Sigmoid colon (tissue), 7 donors: ENCODE data around the gene FLNB. TPM values are rescaled to one million over a fixed set of nuclear protein-coding genes. Genes with fewer than 3 reads are reported as not detected.

ENCODE experiments used
- DNase-seq: peaks from one replicate; pipeline ENCODE4 v3.0.0-alpha.2; 2019
- H3K27ac ChIP-seq, 4 donors: fragments of 200-600 bp; sonication (generic); one replicate each; pipeline ENCODE4 v1.5.1; 2016 to 2019; ENCODE audit warnings: mild to moderate bottlenecking in 1 of 4
- H3K27me3 ChIP-seq, 3 donors: fragments of 200-600 bp; sonication (generic); one replicate each; pipeline ENCODE4 v1.5.1; 2019; ENCODE audit warnings: mild to moderate bottlenecking in 1 of 3
- H3K36me3 ChIP-seq, 4 donors: fragments of 200-600 bp; sonication (generic); one replicate each; pipeline ENCODE4 v1.5.1; 2016 to 2019
- H3K4me1 ChIP-seq, 4 donors: fragments of 200-600 bp; sonication (generic); one replicate each; pipeline ENCODE4 v1.5.1; 2017 to 2019
- H3K4me3 ChIP-seq, 4 donors: fragments of 200-600 bp; sonication (generic); one replicate each; pipeline ENCODE4 v1.5.1; 2017 to 2019; ENCODE audit warnings: mild to moderate bottlenecking in 2 of 4, moderate library complexity in 1 of 4
- H3K9me3 ChIP-seq, 4 donors: fragments of 200-600 bp in 3 of 4; sonication (generic) in 3 of 4; one replicate each; pipeline versions ENCODE4 v1.5.1 to v1.6.1; 2013 to 2019
- EP300 ChIP-seq, 4 donors: sonication (generic); formaldehyde crosslinking; IDR thresholded peaks; one replicate each; pipeline ENCODE4 v1.6.1; 2017; ENCODE audit warnings: antibody characterized with exemption in 4 of 4
- POLR2A ChIP-seq, 2 donors: fragments of 450-650 bp; IDR thresholded peaks; one replicate each; pipeline ENCODE4 v1.6.1; 2016; ENCODE audit warnings: antibody characterized with exemption in 2 of 2, mild to moderate bottlenecking in 2 of 2, moderate library complexity in 2 of 2
- POLR2AphosphoS5 ChIP-seq, 4 donors: sonication (generic); formaldehyde crosslinking; IDR thresholded peaks; one replicate each; pipeline ENCODE4 v1.6.1; 2017; ENCODE audit warnings: antibody characterized with exemption in 4 of 4
- WGBS, 2 donors: extraction: QIAGEN DNeasy Blood & Tissue Kit; methylation state at CpG; one replicate each; pipeline ENCODE4 v1.1.7; 2013; 5-methylcytosine and 5-hydroxymethylcytosine counted together
- intact Hi-C: fragments of 100-400 bp; cut with DNase I; formaldehyde crosslinking; loops from one replicate; pipeline ENCODE4 v1.15.1; 2023
- polyA plus RNA-seq, 3 donors: library from polyadenylated mRNA; stranded (reverse); fragments of 200-250 nt; gene quantifications; one replicate each; pipeline ENCODE4 v1.2.3, GENCODE V29; 2013
- total RNA-seq, 4 donors: library from RNA; depleted of rRNA; stranded (reverse); fragments of >200 nt; gene quantifications; one replicate each; pipeline ENCODE4 v1.1.0, GENCODE V29; 2016
- TF ChIP-seq, protein P1 (sequence below), 4 experiments: fragments of 450-650 bp in 3 of 4; fragments of 200-600 bp in 1 of 4; IDR thresholded peaks; one replicate each; pipeline ENCODE4 v1.5.1; 2016 to 2019; ENCODE audit warnings: antibody characterized with exemption in 4 of 4, mild to moderate bottlenecking in 3 of 4, moderate library complexity in 2 of 4
- donor health status: healthy with polysubstance abuse.
- donor health status: Bipolar disorder and iron deficiency.
- donor health status: healthy.

FLNB gene
- total and polyA plus RNA-seq, 7 donors = 51.7 to 277 (median 109) TPM

DNA sequence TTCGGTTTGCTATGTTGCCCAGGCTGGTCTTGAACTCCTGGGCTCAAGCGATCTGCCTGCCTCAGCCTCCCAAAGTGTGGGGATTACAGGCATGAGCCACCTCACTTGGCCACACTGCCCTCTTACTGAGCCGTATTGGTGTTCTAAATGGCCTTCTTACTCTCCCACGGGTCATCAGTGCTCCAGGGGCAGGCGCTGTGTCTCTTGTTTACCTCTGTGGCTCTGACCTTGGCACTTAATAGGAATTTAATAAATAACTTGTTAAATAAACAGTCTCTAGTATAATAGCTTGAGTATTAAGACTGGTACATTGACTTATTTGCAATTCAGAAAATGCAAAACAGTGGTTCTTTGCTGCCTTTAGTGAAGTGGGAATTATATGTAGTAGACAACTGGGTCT, 13.7 kb downstream of the FLNB start:
- TF ChIP-seq EP300 (IDR thresholded peaks at IDR 0.05) = no peak
- TF ChIP-seq, protein P1, sequence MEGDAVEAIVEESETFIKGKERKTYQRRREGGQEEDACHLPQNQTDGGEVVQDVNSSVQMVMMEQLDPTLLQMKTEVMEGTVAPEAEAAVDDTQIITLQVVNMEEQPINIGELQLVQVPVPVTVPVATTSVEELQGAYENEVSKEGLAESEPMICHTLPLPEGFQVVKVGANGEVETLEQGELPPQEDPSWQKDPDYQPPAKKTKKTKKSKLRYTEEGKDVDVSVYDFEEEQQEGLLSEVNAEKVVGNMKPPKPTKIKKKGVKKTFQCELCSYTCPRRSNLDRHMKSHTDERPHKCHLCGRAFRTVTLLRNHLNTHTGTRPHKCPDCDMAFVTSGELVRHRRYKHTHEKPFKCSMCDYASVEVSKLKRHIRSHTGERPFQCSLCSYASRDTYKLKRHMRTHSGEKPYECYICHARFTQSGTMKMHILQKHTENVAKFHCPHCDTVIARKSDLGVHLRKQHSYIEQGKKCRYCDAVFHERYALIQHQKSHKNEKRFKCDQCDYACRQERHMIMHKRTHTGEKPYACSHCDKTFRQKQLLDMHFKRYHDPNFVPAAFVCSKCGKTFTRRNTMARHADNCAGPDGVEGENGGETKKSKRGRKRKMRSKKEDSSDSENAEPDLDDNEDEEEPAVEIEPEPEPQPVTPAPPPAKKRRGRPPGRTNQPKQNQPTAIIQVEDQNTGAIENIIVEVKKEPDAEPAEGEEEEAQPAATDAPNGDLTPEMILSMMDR (IDR thresholded peaks at IDR 0.05) = no peak
- intact Hi-C loops = loop anchor here (5.0 kb wide), 1 partner anchor 40 kb away; no protein-coding TSS in a partner anchor
- H3K4me1 ChIP-seq = peaks cover 0 to 98% (median 89%) of the 10 kb centered on the region in 4 donors
- H3K36me3 ChIP-seq = no peaks in the 10 kb centered on the region
- peak overlapping the region; percentile 86 to 93 (median 88) for H3K27ac ChIP-seq
- H3K4me3 ChIP-seq = no peak overlapping the region
- DNase-seq = no peak
- H3K9me3 ChIP-seq = no peaks in the 10 kb centered on the region
- H3K27me3 ChIP-seq = no peaks in the 10 kb centered on the region
- WGBS, 2 donors = 81 to 85% methylated on average over 5 of the region's 5 CpGs

DNA sequence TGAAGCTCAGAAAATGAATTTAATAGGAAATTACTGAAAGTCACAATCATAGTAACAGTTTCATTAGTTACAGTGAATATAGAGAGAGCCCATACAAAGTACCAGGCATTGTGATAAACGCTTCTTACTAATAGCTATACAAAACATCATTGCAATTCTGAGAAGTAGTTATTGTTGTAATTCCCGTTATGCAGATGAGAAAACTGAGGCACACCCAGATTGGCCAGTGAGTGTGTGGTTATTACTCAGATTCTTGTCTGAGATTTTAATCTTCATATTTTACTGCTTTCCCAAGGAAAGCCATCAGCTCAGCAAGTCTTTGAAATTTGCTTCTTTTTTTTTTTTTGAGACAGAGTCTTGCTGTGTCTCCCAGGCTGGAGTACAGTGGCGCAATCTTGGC, 14.3 kb downstream of the FLNB start:
- no peaks in the 10 kb centered on the region for H3K27me3 ChIP-seq
- 83 to 89% methylated on average over 3 of the region's 3 CpGs for WGBS, 2 donors
- no peak for DNase-seq
- peaks cover 0 to 98% (median 87%) of the 10 kb centered on the region in 4 donors for H3K4me1 ChIP-seq
- no peaks in the 10 kb centered on the region for H3K9me3 ChIP-seq
- intact Hi-C loops = loop anchor here (5.0 kb wide), 1 partner anchor 40 kb away; no protein-coding TSS in a partner anchor
- H3K36me3 ChIP-seq = no peaks in the 10 kb centered on the region
- H3K27ac ChIP-seq = peak overlapping the region; percentile 86 to 93 (median 88)
- TF ChIP-seq, protein P1 (IDR thresholded peaks at IDR 0.05) = no peak
- no peak for TF ChIP-seq POLR2A (IDR thresholded peaks at IDR 0.05)
- TF ChIP-seq EP300 (IDR thresholded peaks at IDR 0.05) = no peak
- no peak for TF ChIP-seq POLR2AphosphoS5 (IDR thresholded peaks at IDR 0.05)
- H3K4me3 ChIP-seq = no peak overlapping the region

GRCh38 chr3:58023531-58023930, 15.3 kb downstream of the FLNB start:
- Histone ChIP-seq H3K4me1 (peaks cover 0 to 91% (median 77%) of the 10 kb centered on the region in 4 donors), H3K27me3 (no peaks in the 10 kb centered on the region), H3K9me3 (no peaks in the 10 kb centered on the region), H3K4me3 (no peak overlapping the region), H3K27ac (peak overlapping the region; percentile 86 to 93 (median 88)), H3K36me3 (no peaks in the 10 kb centered on the region)
- 78 to 80% methylated on average over 2 of the region's 2 CpGs for WGBS, 2 donors
- intact Hi-C loops = loop anchor here (5.0 kb wide), 1 partner anchor 39 kb away; no protein-coding TSS in a partner anchor
- DNase-seq = no peak
- TF ChIP-seq EP300 (IDR thresholded peaks at IDR 0.05) (no peak), POLR2A (IDR thresholded peaks at IDR 0.05) (no peak), POLR2AphosphoS5 (IDR thresholded peaks at IDR 0.05) (no peak)
- TF ChIP-seq, protein P1 (IDR thresholded peaks at IDR 0.05) = no peak

- H3K4me3 ChIP-seq = no peak overlapping the region
- no peaks in the 10 kb centered on the region for H3K27me3 ChIP-seq
- peak; percentile 55 for DNase-seq
- H3K36me3 ChIP-seq = no peaks in the 10 kb centered on the region
- intact Hi-C loops = no loop called here
- 61 to 81% methylated on average over 5 of the region's 5 CpGs for WGBS, 2 donors
- H3K4me1 ChIP-seq = peaks cover 0 to 72% (median 61%) of the 10 kb centered on the region in 4 donors
- TF ChIP-seq, protein P1 (IDR thresholded peaks at IDR 0.05) = no peak
- no peak for TF ChIP-seq POLR2AphosphoS5 (IDR thresholded peaks at IDR 0.05)
- no peak for TF ChIP-seq POLR2A (IDR thresholded peaks at IDR 0.05)
- no peak for TF ChIP-seq EP300 (IDR thresholded peaks at IDR 0.05)
- no peaks in the 10 kb centered on the region for H3K9me3 ChIP-seq
- H3K27ac ChIP-seq = peak overlapping the region; percentile 72 to 93 (median 88)
Measured at GRCh38 chr3:58025406-58025805, 17.2 kb downstream of the FLNB start.
